ENCODE results near the gene FTSJ1.

FTSJ1 gene

DNA sequence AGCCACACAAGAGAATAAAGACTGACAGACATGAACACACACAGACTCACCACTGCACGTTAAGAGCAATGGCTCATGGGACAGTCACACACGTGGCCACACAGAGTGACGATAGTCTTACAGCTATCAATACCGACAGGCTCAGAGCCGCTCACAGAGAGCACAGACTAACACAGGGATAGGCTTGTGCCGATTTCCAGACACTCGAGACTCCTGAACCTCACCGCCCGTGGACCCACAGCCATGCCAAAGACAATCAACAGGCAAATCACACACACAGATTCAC is 5.2 kb upstream of the FTSJ1 start:
- Histone ChIP-seq H3K9me3 (ENCODE audit: control extremely low read depth in 1 of 5, control insufficient read depth in 4 of 5, insufficient read depth in 2 of 5, low read depth in 1 of 5, low read length in 4 of 5) (no peaks in the 10 kb centered on the region), H3K27me3 (replicated peaks in 2 of 5; ENCODE audit: control insufficient read depth in 4 of 5, insufficient read depth in 5 of 5, low read length in 4 of 5) (no peaks in the 10 kb centered on the region), H3K27ac (ENCODE audit: insufficient read depth in 1 of 2, low read depth in 1 of 2, low read length in 2 of 2, poor library complexity in 1 of 2, severe bottlenecking in 2 of 2) (no peak overlapping the region), H3K4me3 (ENCODE audit: control insufficient read depth in 1 of 7, extremely low read depth in 1 of 7, insufficient read depth in 4 of 7, low read depth in 2 of 7, low read length in 6 of 7) (no peak overlapping the region), H3K4me1 (ENCODE audit: control extremely low read depth in 1 of 4, control insufficient read depth in 4 of 4, insufficient read depth in 4 of 4, low read length in 3 of 4) (peaks cover 0 to 30% (median 19%) of the 10 kb centered on the region in 4 experiments), H3K36me3 (ENCODE audit: control insufficient read depth in 4 of 4, insufficient read depth in 4 of 4, low read length in 3 of 4) (peaks cover 0 to 6% (median under 1%) of the 10 kb centered on the region in 4 experiments)
- ChIA-PET POLR2A (no interaction called here), CTCF (no interaction called here)
- DNase-seq, result no peak
- WGBS (ENCODE audit: insufficient coverage), result 90% methylated on average over 9 of the region's 9 CpGs

DNA sequence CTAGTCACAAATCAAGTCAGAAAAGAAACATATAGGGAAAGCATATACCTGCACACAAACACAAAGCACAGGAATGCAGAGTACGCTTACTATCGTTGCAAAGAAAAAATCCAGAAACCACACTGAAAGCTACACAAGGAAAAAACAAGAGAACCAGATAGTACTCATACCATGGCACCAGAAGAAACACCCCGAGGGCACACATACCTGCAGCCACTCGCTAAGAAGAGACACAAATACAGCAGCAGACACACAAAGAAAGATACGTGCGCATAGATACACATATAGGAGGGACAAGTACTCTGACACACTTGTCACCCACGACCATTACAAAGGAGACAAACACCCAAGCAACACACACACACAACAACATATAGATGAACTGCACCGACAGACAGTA is 4.5 kb upstream of the FTSJ1 start:
- H3K4me3 ChIP-seq (ENCODE audit: control insufficient read depth in 1 of 7, extremely low read depth in 1 of 7, insufficient read depth in 4 of 7, low read depth in 2 of 7, low read length in 6 of 7), result no peak overlapping the region
- H3K36me3 ChIP-seq (ENCODE audit: control insufficient read depth in 4 of 4, insufficient read depth in 4 of 4, low read length in 3 of 4), result peaks cover 0 to 4% (median 0%) of the 10 kb centered on the region in 4 experiments
- H3K27ac ChIP-seq (ENCODE audit: insufficient read depth in 1 of 2, low read depth in 1 of 2, low read length in 2 of 2, poor library complexity in 1 of 2, severe bottlenecking in 2 of 2), result no peak overlapping the region
- H3K4me1 ChIP-seq (ENCODE audit: control extremely low read depth in 1 of 4, control insufficient read depth in 4 of 4, insufficient read depth in 4 of 4, low read length in 3 of 4), result peaks cover 0 to 29% (median 19%) of the 10 kb centered on the region in 4 experiments
- 86% methylated on average over 2 of the region's 8 CpGs for WGBS (ENCODE audit: insufficient coverage)
- CTCF ChIA-PET, result interaction anchor here (0.7 kb wide), 1 partner anchor 39 kb away, joined by 3 read pairs; no protein-coding TSS in a partner anchor
- no peak for DNase-seq
- POLR2A ChIA-PET, result no interaction called here
- H3K27me3 ChIP-seq (replicated peaks in 2 of 5; ENCODE audit: control insufficient read depth in 4 of 5, insufficient read depth in 5 of 5, low read length in 4 of 5), result no peaks in the 10 kb centered on the region
- no peaks in the 10 kb centered on the region for H3K9me3 ChIP-seq (ENCODE audit: control extremely low read depth in 1 of 5, control insufficient read depth in 4 of 5, insufficient read depth in 2 of 5, low read depth in 1 of 5, low read length in 4 of 5)

DNA sequence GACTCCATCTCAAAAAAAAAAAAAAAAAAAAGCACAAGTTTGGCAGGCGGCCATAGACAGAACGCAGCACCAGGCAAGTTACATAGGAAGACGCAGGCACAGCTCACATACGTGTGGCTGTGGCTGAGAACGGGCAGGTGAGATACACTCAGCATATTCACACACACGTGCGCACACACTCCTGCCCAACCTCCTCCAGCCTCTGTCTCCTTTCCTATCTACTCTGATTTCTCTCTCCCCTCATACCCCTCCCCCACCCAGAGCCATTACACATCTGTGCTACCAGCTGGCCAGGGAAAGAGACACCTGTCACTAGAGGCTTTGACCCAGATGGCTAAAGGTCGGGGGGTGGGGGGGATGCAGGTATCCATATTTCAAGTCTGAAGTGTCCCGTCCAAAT is 3.8 kb upstream of the FTSJ1 start:
- DNase-seq, result no peak
- Histone ChIP-seq H3K4me3 (ENCODE audit: control insufficient read depth in 1 of 7, extremely low read depth in 1 of 7, insufficient read depth in 4 of 7, low read depth in 2 of 7, low read length in 6 of 7) (no peak overlapping the region), H3K36me3 (ENCODE audit: control insufficient read depth in 4 of 4, insufficient read depth in 4 of 4, low read length in 3 of 4) (no peaks in the 10 kb centered on the region), H3K4me1 (ENCODE audit: control extremely low read depth in 1 of 4, control insufficient read depth in 4 of 4, insufficient read depth in 4 of 4, low read length in 3 of 4) (peaks cover 0 to 32% (median 24%) of the 10 kb centered on the region in 4 experiments), H3K9me3 (ENCODE audit: control extremely low read depth in 1 of 5, control insufficient read depth in 4 of 5, insufficient read depth in 2 of 5, low read depth in 1 of 5, low read length in 4 of 5) (no peaks in the 10 kb centered on the region), H3K27me3 (replicated peaks in 2 of 5; ENCODE audit: control insufficient read depth in 4 of 5, insufficient read depth in 5 of 5, low read length in 4 of 5) (no peaks in the 10 kb centered on the region), H3K27ac (ENCODE audit: insufficient read depth in 1 of 2, low read depth in 1 of 2, low read length in 2 of 2, poor library complexity in 1 of 2, severe bottlenecking in 2 of 2) (no peak overlapping the region)
- WGBS (ENCODE audit: insufficient coverage), result 94% methylated on average over 7 of the region's 9 CpGs
- CTCF ChIA-PET, result no interaction called here
- POLR2A ChIA-PET, result no interaction called here

DNA sequence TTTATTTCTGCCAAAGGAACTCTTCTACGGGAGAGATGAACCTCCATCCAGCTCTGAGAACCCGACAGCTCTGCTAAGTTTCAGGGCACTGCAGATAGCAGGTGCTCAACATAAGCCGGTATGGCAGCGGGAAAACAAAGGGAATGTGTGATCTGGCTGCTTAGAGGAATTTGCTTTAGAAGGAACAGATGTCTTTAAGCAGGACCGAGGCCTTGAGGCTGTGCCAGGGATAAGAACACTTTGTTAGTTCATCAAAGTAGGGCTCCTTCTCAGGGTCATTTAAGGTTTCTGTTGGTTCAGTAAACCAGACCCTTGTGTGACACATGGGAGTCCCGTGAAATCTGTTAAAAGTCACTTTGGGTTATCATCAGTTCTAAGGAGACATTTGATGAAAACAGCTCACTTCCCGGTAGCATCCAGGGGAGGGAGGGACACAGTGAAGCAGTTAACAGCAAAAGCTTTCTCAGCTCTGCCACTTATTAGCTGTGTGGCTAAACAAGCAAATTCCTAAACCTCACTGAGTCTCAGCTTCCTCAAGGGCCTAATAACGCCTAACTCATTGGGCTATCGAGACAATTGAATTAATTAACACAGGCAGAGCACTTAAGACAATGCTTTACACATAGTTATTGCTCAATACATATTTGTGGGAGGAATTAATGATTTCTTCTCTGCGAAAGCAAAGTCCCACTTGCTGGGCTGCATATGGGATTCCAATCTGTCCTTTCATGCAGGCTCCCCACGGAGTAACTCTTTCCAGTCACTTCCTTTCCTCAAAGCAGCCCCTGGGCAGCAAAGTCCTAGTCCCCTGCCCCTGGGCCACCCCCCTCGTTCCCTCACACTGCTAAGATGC is 2.9 kb upstream of the FTSJ1 start:
- 79% methylated on average over 10 of the region's 12 CpGs for WGBS (ENCODE audit: insufficient coverage)
- Histone ChIP-seq H3K4me3 (ENCODE audit: control insufficient read depth in 1 of 7, extremely low read depth in 1 of 7, insufficient read depth in 4 of 7, low read depth in 2 of 7, low read length in 6 of 7) (no peak overlapping the region), H3K27ac (ENCODE audit: insufficient read depth in 1 of 2, low read depth in 1 of 2, low read length in 2 of 2, poor library complexity in 1 of 2, severe bottlenecking in 2 of 2) (no peak overlapping the region), H3K27me3 (replicated peaks in 2 of 5; ENCODE audit: control insufficient read depth in 4 of 5, insufficient read depth in 5 of 5, low read length in 4 of 5) (no peaks in the 10 kb centered on the region), H3K36me3 (ENCODE audit: control insufficient read depth in 4 of 4, insufficient read depth in 4 of 4, low read length in 3 of 4) (peaks cover 0 to 2% (median 0%) of the 10 kb centered on the region in 4 experiments), H3K4me1 (ENCODE audit: control extremely low read depth in 1 of 4, control insufficient read depth in 4 of 4, insufficient read depth in 4 of 4, low read length in 3 of 4) (peaks cover 0 to 31% (median 20%) of the 10 kb centered on the region in 4 experiments), H3K9me3 (ENCODE audit: control extremely low read depth in 1 of 5, control insufficient read depth in 4 of 5, insufficient read depth in 2 of 5, low read depth in 1 of 5, low read length in 4 of 5) (no peaks in the 10 kb centered on the region)
- POLR2A ChIA-PET, result no interaction called here
- CTCF ChIA-PET, result interaction anchor here (1.0 to 1.7 kb wide), 2 partner anchors 21 to 79 kb away, joined by 3 to 4 read pairs; no protein-coding TSS in a partner anchor
- DNase-seq, result no peak

DNA sequence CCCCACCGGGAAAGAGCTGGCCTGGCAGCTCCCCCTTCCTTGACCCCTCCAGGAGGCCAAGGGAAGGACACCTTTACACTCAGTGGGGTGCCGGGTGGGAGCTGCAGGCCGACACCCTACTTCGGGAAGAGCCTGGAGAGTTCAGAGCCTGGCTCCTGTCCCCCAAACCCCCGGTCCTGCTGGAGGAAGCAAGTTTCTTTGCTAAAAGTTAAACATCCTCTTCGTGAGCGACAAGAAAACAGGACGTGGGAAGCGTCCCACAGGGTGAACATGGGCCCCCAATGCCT is 2.4 kb upstream of the FTSJ1 start:
- Histone ChIP-seq H3K9me3 (ENCODE audit: control extremely low read depth in 1 of 5, control insufficient read depth in 4 of 5, insufficient read depth in 2 of 5, low read depth in 1 of 5, low read length in 4 of 5) (no peaks in the 10 kb centered on the region), H3K4me1 (ENCODE audit: control extremely low read depth in 1 of 4, control insufficient read depth in 4 of 4, insufficient read depth in 4 of 4, low read length in 3 of 4) (peaks cover 0 to 30% (median 19%) of the 10 kb centered on the region in 4 experiments), H3K4me3 (ENCODE audit: control insufficient read depth in 1 of 7, extremely low read depth in 1 of 7, insufficient read depth in 4 of 7, low read depth in 2 of 7, low read length in 6 of 7) (no peak overlapping the region), H3K27me3 (replicated peaks in 2 of 5; ENCODE audit: control insufficient read depth in 4 of 5, insufficient read depth in 5 of 5, low read length in 4 of 5) (no peaks in the 10 kb centered on the region), H3K36me3 (ENCODE audit: control insufficient read depth in 4 of 4, insufficient read depth in 4 of 4, low read length in 3 of 4) (peaks cover 0 to 5% (median 4%) of the 10 kb centered on the region in 4 experiments), H3K27ac (ENCODE audit: insufficient read depth in 1 of 2, low read depth in 1 of 2, low read length in 2 of 2, poor library complexity in 1 of 2, severe bottlenecking in 2 of 2) (no peak overlapping the region)
- WGBS (ENCODE audit: insufficient coverage), result 63% methylated on average over 9 of the region's 9 CpGs
- ChIA-PET CTCF (interaction anchor here (1.0 to 1.7 kb wide), 3 partner anchors 20 to 101 kb away, joined by 3 to 6 read pairs (median 4); partner anchors contain the start of gene RBM3), POLR2A (no interaction called here)
- DNase-seq, result no peak

DNA sequence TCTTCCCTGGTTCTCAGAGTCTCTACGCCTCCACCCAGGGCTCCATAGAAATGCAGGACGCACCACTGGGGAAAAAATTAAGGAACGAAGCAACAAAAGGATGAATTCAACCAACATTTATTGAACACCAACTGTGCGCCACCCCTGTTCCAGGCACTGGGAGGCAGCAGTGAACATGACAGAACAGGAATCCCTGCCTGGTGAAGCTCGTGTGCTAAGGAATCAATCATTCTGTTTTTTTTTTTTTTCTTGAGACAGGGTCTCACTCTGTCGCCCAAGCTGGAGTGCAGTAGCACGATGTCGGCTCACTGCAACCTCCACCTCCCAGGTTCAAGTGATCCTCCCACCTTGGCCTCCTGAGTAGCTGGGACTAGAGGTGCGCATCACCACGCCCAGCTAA is 1.9 kb upstream of the FTSJ1 start:
- CTCF ChIA-PET, result interaction anchor here (1.0 to 1.7 kb wide), 4 partner anchors 8 to 100 kb away, joined by 3 to 6 read pairs (median 4); partner anchors contain the start of gene RBM3
- DNase-seq, result peak in 2 of 3 donors; percentile 24 to 33
- H3K27me3 ChIP-seq (replicated peaks in 2 of 5; ENCODE audit: control insufficient read depth in 4 of 5, insufficient read depth in 5 of 5, low read length in 4 of 5), result no peaks in the 10 kb centered on the region

DNA sequence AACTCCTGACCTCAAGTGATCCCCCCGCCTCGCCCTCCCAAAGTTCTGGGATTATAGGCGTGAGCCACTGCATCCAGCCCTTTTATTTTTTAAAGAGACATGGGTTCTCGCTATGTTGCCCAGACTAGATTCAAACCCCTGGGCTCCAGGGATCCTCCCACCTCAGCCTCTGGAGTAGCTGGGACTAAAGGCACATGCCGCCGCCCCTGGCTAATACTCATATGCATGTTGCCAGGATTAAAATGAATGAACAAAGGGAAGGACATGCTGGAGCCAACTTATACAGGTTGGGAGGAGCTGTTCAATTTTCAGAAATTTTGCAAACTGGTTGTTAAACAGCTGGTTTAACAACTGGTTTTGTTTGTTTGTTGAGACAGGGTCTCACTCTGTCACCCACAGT is 1.4 kb upstream of the FTSJ1 start:
- peaks cover 0 to 6% (median 5%) of the 10 kb centered on the region in 4 experiments for H3K36me3 ChIP-seq (ENCODE audit: control insufficient read depth in 4 of 4, insufficient read depth in 4 of 4, low read length in 3 of 4)
- no peak overlapping the region for H3K27ac ChIP-seq (ENCODE audit: insufficient read depth in 1 of 2, low read depth in 1 of 2, low read length in 2 of 2, poor library complexity in 1 of 2, severe bottlenecking in 2 of 2)
- H3K4me3 ChIP-seq (ENCODE audit: control insufficient read depth in 1 of 7, extremely low read depth in 1 of 7, insufficient read depth in 4 of 7, low read depth in 2 of 7, low read length in 6 of 7), result no peak overlapping the region
- no peaks in the 10 kb centered on the region for H3K9me3 ChIP-seq (ENCODE audit: control extremely low read depth in 1 of 5, control insufficient read depth in 4 of 5, insufficient read depth in 2 of 5, low read depth in 1 of 5, low read length in 4 of 5)
- no peaks in the 10 kb centered on the region for H3K27me3 ChIP-seq (replicated peaks in 2 of 5; ENCODE audit: control insufficient read depth in 4 of 5, insufficient read depth in 5 of 5, low read length in 4 of 5)
- WGBS (ENCODE audit: insufficient coverage), result 86% methylated on average over 6 of the region's 6 CpGs
- H3K4me1 ChIP-seq (ENCODE audit: control extremely low read depth in 1 of 4, control insufficient read depth in 4 of 4, insufficient read depth in 4 of 4, low read length in 3 of 4), result peaks cover 0 to 23% (median 17%) of the 10 kb centered on the region in 4 experiments
- no peak for DNase-seq
- CTCF ChIA-PET, result interaction anchor here (1.0 to 1.7 kb wide), 5 partner anchors 8 to 100 kb away, joined by 3 to 6 read pairs (median 3); partner anchors contain the start of gene RBM3
- POLR2A ChIA-PET, result no interaction called here

More for the DNA sequence above, 1.9 kb upstream of the FTSJ1 start:
- no peaks in the 10 kb centered on the region for H3K9me3 ChIP-seq (ENCODE audit: control extremely low read depth in 1 of 5, control insufficient read depth in 4 of 5, insufficient read depth in 2 of 5, low read depth in 1 of 5, low read length in 4 of 5)
- 72% methylated on average over 7 of the region's 10 CpGs for WGBS (ENCODE audit: insufficient coverage)
- no peak overlapping the region for H3K27ac ChIP-seq (ENCODE audit: insufficient read depth in 1 of 2, low read depth in 1 of 2, low read length in 2 of 2, poor library complexity in 1 of 2, severe bottlenecking in 2 of 2)
- H3K4me3 ChIP-seq (ENCODE audit: control insufficient read depth in 1 of 7, extremely low read depth in 1 of 7, insufficient read depth in 4 of 7, low read depth in 2 of 7, low read length in 6 of 7), result no peak overlapping the region
- H3K4me1 ChIP-seq (ENCODE audit: control extremely low read depth in 1 of 4, control insufficient read depth in 4 of 4, insufficient read depth in 4 of 4, low read length in 3 of 4), result peaks cover 0 to 28% (median 19%) of the 10 kb centered on the region in 4 experiments
- H3K36me3 ChIP-seq (ENCODE audit: control insufficient read depth in 4 of 4, insufficient read depth in 4 of 4, low read length in 3 of 4), result peaks cover 0 to 6% (median 5%) of the 10 kb centered on the region in 4 experiments
- POLR2A ChIA-PET, result no interaction called here

All from common myeloid progenitor, CD34-positive (primary cell).